Fibroblast of mammary gland (primary cell): ENCODE results near the gene PLXND1.

Experiments used
- DNase-seq: peaks from one replicate; pipeline ENCODE4 v3.0.0-alpha.2; 2010; ENCODE audit warnings: low read depth
- H3K4me3 ChIP-seq: 2 replicates; pipeline ENCODE4 v1.5.1; 2011; ENCODE audit warnings: low read depth, mild to moderate bottlenecking, low read length, moderate library complexity; ENCODE audit not compliant: control insufficient read depth
- TF ChIP-seq, protein P1 (sequence below): conservative IDR thresholded peaks from 2 replicates; pipeline ENCODE4 v1.5.1; 2011; ENCODE audit warnings: low read depth, low read length, inconsistent platforms; ENCODE audit not compliant: control insufficient read depth, insufficient read depth

PLXND1 gene

DNA sequence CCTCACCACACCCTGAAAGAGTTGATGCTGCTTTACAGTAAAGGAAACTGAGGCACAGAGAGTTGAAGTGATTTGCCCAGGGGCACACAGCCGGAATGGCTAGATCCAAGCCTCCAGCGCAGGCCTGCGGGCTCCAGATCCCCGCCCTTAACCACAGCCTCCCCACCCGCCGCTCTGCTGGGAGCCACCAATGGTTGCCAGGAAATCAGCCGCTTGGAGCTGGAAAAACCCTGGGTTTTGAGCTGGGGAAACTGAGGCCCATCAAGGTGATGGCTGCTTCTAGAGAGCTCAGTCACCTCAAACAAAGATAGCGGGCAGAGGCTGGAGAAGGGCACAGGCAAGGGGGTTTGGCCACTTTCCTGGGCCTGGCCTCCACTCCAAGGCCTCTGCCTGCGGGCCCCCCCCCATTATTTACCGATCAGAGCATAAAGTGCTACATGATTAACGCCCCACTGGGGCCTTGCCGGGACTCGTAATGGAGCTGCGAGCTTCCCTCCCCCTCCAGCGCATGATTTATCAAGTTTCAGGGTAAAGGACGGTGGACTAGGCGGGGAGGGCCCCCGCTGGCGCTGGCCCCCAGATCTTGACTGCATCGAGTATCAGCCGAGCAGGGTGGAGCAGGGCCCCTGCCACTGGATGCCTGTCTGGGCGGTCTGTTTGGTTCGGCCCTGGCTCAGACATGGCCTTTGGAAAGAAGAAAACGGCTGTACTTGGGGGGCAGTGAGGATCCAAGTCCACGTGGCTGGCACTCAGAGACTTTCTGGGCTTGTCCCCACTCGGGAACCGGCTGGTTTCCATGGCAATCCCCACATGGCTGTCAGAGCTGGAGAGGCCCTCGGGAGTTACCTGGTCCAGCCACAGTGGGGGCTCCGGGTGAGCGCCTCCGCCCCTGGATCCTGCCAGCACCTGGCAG is 9.1 kb downstream of the PLXND1 start:
- peak; percentile 61 for DNase-seq

DNA sequence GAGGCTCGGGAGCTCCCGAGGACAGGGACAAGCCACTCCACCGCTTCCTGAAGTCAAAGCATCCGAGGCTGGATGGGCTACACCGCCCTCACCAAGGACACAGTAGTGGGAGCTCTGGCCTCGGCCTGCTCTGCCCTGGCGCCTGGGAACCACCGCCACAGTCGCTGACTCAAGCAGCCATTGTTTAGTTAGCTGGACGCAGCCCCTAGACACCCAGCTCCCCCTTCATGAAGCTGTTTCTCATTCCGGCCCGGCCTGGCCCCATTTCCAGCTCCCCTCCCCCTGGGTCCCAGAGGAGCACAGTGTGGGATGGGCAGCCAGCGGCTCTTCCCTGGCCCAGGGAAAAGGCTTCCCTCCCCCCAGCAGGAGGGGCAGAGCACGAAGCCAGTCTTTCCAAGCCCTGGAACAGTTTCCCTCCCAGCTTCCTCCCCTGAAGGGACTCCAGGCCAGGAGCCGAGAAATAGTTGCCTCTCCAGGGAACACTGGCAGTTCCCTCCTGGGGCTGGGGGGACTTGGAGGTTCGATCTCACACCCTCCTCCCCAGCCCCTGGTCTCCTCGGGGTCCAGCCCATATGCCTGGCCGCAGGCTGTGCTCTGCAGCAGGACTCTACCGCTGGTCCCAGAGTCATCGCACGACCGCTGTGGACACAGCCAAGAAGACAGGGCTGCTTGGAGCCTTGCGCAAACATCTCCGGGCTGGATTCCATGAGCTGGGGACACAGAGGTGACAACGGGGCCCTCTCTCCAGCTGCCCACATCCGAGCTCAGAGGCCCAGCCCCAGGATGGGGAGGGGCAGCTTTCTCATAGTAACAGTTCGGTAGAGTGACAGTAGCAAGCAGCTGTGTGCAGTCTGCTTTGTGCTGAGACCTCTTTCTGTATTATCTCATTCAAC is 10.0 kb downstream of the PLXND1 start:
- DNase-seq, result peak; percentile 96
- TF ChIP-seq, protein P1, sequence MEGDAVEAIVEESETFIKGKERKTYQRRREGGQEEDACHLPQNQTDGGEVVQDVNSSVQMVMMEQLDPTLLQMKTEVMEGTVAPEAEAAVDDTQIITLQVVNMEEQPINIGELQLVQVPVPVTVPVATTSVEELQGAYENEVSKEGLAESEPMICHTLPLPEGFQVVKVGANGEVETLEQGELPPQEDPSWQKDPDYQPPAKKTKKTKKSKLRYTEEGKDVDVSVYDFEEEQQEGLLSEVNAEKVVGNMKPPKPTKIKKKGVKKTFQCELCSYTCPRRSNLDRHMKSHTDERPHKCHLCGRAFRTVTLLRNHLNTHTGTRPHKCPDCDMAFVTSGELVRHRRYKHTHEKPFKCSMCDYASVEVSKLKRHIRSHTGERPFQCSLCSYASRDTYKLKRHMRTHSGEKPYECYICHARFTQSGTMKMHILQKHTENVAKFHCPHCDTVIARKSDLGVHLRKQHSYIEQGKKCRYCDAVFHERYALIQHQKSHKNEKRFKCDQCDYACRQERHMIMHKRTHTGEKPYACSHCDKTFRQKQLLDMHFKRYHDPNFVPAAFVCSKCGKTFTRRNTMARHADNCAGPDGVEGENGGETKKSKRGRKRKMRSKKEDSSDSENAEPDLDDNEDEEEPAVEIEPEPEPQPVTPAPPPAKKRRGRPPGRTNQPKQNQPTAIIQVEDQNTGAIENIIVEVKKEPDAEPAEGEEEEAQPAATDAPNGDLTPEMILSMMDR, result no peak
- H3K4me3 ChIP-seq, result peak overlapping the region; percentile 12

More for the DNA sequence above, 9.1 kb downstream of the PLXND1 start:
- TF ChIP-seq, protein P1, result no peak
- no peak overlapping the region for H3K4me3 ChIP-seq

DNA sequence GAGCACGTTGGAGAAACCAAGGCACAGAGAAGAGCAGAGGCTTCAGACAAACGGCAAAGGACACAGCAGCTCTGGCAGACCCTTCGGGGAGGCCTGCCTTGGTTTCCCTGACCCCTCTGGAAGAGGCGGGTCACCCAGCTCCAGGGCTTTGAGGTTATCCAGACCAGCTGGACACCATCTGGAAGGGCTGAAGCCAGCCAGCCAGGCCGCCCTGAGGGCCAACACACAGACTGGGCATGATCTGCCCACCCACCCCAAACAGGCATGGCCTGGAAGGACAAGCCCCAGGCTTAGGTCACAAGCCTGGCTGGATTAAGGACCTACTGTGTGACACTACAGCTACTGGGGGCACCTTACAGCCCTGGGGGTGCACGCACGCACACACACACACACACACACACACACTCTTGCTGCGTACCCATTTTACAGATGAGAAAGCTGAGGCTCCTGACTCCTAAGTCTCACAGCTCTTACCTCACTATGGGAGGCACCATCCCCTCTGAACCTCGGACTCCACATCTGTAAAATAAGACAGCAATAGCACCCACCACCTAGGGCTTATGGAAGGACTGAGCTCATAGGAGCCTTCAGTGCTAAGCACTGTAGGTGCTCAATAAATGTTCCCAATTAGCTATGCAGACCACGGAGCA is 10.8 kb downstream of the PLXND1 start:
- TF ChIP-seq, protein P1, result no peak
- no peak for DNase-seq
- H3K4me3 ChIP-seq, result no peak overlapping the region

DNA sequence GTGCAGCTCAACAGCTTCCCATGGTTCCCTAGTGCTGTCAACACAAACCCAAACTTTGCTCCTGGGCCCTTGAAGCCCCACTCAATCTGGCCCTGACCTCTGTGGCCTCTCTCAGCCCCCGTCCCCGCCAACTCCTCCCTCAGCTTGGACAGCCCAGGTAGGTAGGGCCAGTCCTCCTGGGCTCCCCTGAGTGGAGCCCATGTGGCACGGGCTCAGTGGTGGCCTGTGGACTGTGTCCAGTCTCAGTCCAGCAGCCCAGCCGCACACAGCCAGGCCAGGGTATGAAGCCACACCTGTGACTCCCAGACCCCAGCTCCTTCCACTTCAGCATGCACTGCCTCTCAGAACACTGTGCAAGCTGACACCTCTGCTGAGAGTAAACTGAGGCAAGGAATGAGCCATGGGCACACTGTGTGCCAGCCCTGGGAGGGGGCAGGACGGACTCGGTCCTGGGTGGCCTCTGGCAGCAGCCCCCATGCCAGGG is 11.5 kb downstream of the PLXND1 start:
- TF ChIP-seq, protein P1, result no peak
- DNase-seq, result no peak
- no peak overlapping the region for H3K4me3 ChIP-seq

DNA sequence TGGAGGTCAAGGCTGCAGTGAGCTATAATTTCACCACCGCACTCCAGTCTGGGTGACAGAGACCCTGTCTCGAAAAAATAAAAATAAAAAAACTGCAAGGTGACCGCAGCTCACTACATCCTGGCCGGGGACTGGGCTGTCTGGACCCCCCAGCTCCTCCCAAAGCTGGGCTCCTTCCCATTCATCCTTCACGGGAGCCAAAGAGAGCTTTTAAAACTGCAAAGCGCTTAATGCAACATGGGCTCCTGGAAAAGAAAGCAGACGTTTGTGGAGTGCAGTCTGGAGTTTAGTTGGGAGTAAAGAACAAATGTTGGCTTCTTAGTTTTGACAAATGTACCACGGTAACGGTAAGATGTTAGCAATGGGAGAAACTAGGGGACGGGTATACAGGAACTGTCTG is 12.1 kb downstream of the PLXND1 start:
- TF ChIP-seq, protein P1, result no peak
- no peak overlapping the region for H3K4me3 ChIP-seq
- no peak for DNase-seq
